Keratinocyte (primary cell): ENCODE results near the gene SMIM7. TPM values are rescaled to one million over a fixed set of nuclear protein-coding genes. Genes with fewer than 3 reads are reported as not detected.

ENCODE experiments used
- DNase-seq: peaks from one replicate; pipeline ENCODE4 v3.0.0-alpha.2; 2011; ENCODE audit warnings: low read depth, missing footprints, low spot score
- FAIRE-seq: peaks from 2 replicates; lab custom pipeline; 2011; peaks lifted over from hg19 to GRCh38; lab: Jason Lieb, UNC
- H2AFZ ChIP-seq: 2 replicates; pipeline ENCODE4 v1.6.0; 2012; ENCODE audit warnings: low read length, control low read depth, inconsistent platforms; ENCODE audit not compliant: control insufficient read depth
- H3K27ac ChIP-seq: 2 replicates; pipeline ENCODE4 v1.5.1; 2011; ENCODE audit warnings: low read length; ENCODE audit not compliant: control insufficient read depth, insufficient read depth
- H3K27me3 ChIP-seq: 3 replicates; pipeline ENCODE4 v1.6.0; 2011; ENCODE audit warnings: low read length; ENCODE audit not compliant: control insufficient read depth, insufficient read depth; ENCODE audit errors: extremely low read depth
- H3K36me3 ChIP-seq, 2 experiments: 2 replicates in 1 of 2; 3 replicates in 1 of 2; pipeline ENCODE4 v1.5.1; 2011; ENCODE audit warnings: low read length in 2 of 2, mild to moderate bottlenecking in 1 of 2; ENCODE audit not compliant: control insufficient read depth in 2 of 2, insufficient read depth in 2 of 2; ENCODE audit errors: extremely low read depth in 1 of 2
- H3K4me1 ChIP-seq: 3 replicates; pipeline ENCODE4 v1.5.1; 2011; ENCODE audit warnings: low read length; ENCODE audit not compliant: control insufficient read depth, insufficient read depth; ENCODE audit errors: extremely low read depth
- H3K4me2 ChIP-seq: 3 replicates; pipeline ENCODE4 v1.6.0; 2011; ENCODE audit warnings: low read depth, low read length; ENCODE audit not compliant: control insufficient read depth, insufficient read depth; ENCODE audit errors: extremely low read depth
- H3K4me3 ChIP-seq, 3 experiments: fragments of 200-600 bp in 1 of 3; sonication (generic) in 1 of 3; 2 replicates in 2 of 3; 3 replicates in 1 of 3; pipeline ENCODE4 v1.5.1; 2011 to 2016; ENCODE audit warnings: low read length in 3 of 3, mild to moderate bottlenecking in 3 of 3, control low read depth in 2 of 3, inconsistent platforms in 1 of 3, low read depth in 1 of 3, mixed read lengths in 1 of 3, mixed run types in 1 of 3, moderate library complexity in 1 of 3; ENCODE audit not compliant: control insufficient read depth in 2 of 3, insufficient read depth in 2 of 3; ENCODE audit errors: extremely low read depth in 1 of 3
- H3K79me2 ChIP-seq: 2 replicates; pipeline ENCODE4 v1.6.0; 2012; ENCODE audit warnings: low read length; ENCODE audit not compliant: control insufficient read depth, insufficient read depth
- H3K9ac ChIP-seq: 3 replicates; pipeline ENCODE4 v1.6.0; 2011; ENCODE audit warnings: low read length; ENCODE audit not compliant: control insufficient read depth, insufficient read depth; ENCODE audit errors: extremely low read depth
- H3K9me1 ChIP-seq: 3 replicates; pipeline ENCODE4 v1.6.0; 2011; ENCODE audit warnings: low read length; ENCODE audit not compliant: control insufficient read depth, insufficient read depth; ENCODE audit errors: extremely low read depth
- H3K9me3 ChIP-seq: 2 replicates; pipeline ENCODE4 v1.5.1; 2012; ENCODE audit warnings: low read depth, low read length; ENCODE audit not compliant: control insufficient read depth
- H4K20me1 ChIP-seq: 3 replicates; pipeline ENCODE4 v1.6.0; 2011; ENCODE audit warnings: low read length; ENCODE audit not compliant: control insufficient read depth, insufficient read depth; ENCODE audit errors: extremely low read depth
- EZH2 ChIP-seq: IDR thresholded peaks from one replicate; pipeline ENCODE4 v1.6.1; 2012; ENCODE audit warnings: inconsistent platforms, mild to moderate bottlenecking, low read length, moderate library complexity
- dilution Hi-C: fragments of 300-500 bp; cut with MboI; formaldehyde crosslinking; loops from one replicate; pipeline ENCODE4 v1.7.0; 2020; ENCODE audit warnings: low sequenced_read_pairs; ENCODE audit not compliant: extremely low pct_ligation_motif_present
- polyA plus RNA-seq, 5 experiments: library from polyadenylated mRNA; depleted of rRNA in 3 of 5; stranded (reverse) in 3 of 5; stranded (forward) in 1 of 5; unstranded in 1 of 5; fragments of >200 nt; gene quantifications; 1 replicate in 1 of 5; 2 replicates in 3 of 5; 3 replicates in 1 of 5; pipeline versions ENCODE4 v1.2.1 to v1.2.3, GENCODE V29; 2011 to 2012; ENCODE audit warnings: missing spikeins in 2 of 5, low read depth in 1 of 5, low replicate concordance in 1 of 5
- TF ChIP-seq, protein P1 (sequence below), 3 experiments: IDR thresholded peaks in 1 of 3; conservative IDR thresholded peaks in 1 of 3; optimal IDR thresholded peaks in 1 of 3; 2 replicates in 2 of 3; 3 replicates in 1 of 3; pipeline versions ENCODE3 to v1.5.1; 2011; ENCODE audit warnings: low read length in 3 of 3, mild to moderate bottlenecking in 3 of 3, moderate library complexity in 2 of 3, control low read depth in 1 of 3, inconsistent platforms in 1 of 3; ENCODE audit not compliant: insufficient read depth in 2 of 3; ENCODE audit errors: extremely low read depth in 1 of 3

SMIM7 gene
- polyA plus RNA-seq, 1 donor (not counting 4 experiments of a cell fraction or from before 2014, with no cell fraction given), result 79.1 TPM

DNA sequence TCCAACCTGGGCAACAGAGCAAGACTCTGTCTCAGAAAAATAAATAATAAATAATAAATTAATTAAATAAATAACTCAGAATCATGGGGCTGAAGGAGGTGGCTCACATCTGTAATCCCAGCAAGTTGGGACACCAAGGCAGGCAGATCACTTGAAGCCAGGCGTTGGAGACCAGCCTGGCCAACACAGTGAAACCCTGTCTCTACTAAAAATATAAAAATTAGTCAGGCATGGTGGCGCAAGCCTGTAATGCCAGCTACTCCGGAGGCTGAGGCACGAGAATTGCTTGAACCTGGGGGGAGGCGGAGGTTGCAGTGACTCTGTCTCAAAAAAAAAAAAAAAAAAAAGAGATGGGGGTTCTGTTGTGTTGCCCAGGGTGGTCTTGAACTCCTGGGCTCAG lies 8.2 kb upstream of the SMIM7 start:
- no peak overlapping the region for H2AFZ ChIP-seq
- no peak overlapping the region for H3K4me2 ChIP-seq
- no peak for TF ChIP-seq EZH2
- TF ChIP-seq, protein P1, sequence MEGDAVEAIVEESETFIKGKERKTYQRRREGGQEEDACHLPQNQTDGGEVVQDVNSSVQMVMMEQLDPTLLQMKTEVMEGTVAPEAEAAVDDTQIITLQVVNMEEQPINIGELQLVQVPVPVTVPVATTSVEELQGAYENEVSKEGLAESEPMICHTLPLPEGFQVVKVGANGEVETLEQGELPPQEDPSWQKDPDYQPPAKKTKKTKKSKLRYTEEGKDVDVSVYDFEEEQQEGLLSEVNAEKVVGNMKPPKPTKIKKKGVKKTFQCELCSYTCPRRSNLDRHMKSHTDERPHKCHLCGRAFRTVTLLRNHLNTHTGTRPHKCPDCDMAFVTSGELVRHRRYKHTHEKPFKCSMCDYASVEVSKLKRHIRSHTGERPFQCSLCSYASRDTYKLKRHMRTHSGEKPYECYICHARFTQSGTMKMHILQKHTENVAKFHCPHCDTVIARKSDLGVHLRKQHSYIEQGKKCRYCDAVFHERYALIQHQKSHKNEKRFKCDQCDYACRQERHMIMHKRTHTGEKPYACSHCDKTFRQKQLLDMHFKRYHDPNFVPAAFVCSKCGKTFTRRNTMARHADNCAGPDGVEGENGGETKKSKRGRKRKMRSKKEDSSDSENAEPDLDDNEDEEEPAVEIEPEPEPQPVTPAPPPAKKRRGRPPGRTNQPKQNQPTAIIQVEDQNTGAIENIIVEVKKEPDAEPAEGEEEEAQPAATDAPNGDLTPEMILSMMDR (optimal IDR thresholded peaks at IDR 0.05 in 1 of 3, IDR thresholded peaks at IDR 0.05 in 1 of 3, conservative IDR thresholded peaks at IDR 0.05 in 1 of 3; ENCODE audit: extremely low read depth in 1 of 3, insufficient read depth in 2 of 3, low read length in 3 of 3), result no peak
- FAIRE-seq (no peak), DNase-seq (no peak)
- H3K9me1 ChIP-seq, result no peaks in the 10 kb centered on the region
- dilution Hi-C loops, result no loop called here
- H3K9ac ChIP-seq, result no peak overlapping the region
- no peaks in the 10 kb centered on the region for H4K20me1 ChIP-seq
- no peak overlapping the region for H3K27ac ChIP-seq
- H3K79me2 ChIP-seq, result no peaks in the 10 kb centered on the region
- no peaks in the 10 kb centered on the region for H3K36me3 ChIP-seq
- no peaks in the 10 kb centered on the region for H3K9me3 ChIP-seq
- H3K4me1 ChIP-seq, result no peaks in the 10 kb centered on the region
- H3K4me3 ChIP-seq, result no peak overlapping the region
- no peaks in the 10 kb centered on the region for H3K27me3 ChIP-seq

GRCh38 chr19:16661480-16662034 lies 1.6 kb upstream of the SMIM7 start:
- no peak for DNase-seq
- Histone ChIP-seq H3K27ac (no peak overlapping the region), H3K4me2 (peak overlapping the region; percentile 97), H3K9me3 (no peaks in the 10 kb centered on the region), H3K9me1 (no peaks in the 10 kb centered on the region), H2AFZ (peak overlapping the region; percentile 60), H4K20me1 (peaks cover 5% of the 10 kb centered on the region), H3K27me3 (peaks cover 5% of the 10 kb centered on the region), H3K79me2 (peaks cover 29% of the 10 kb centered on the region), H3K4me1 (peaks cover 10% of the 10 kb centered on the region), H3K36me3 (peaks cover 6 to 12% of the 10 kb centered on the region in 2 experiments), H3K4me3 (peak overlapping the region; percentile 65 to 100 (median 90)), H3K9ac (peak overlapping the region; percentile 93)
- TF ChIP-seq EZH2, result no peak
- TF ChIP-seq, protein P1 (optimal IDR thresholded peaks at IDR 0.05 in 1 of 3, IDR thresholded peaks at IDR 0.05 in 1 of 3, conservative IDR thresholded peaks at IDR 0.05 in 1 of 3; ENCODE audit: extremely low read depth in 1 of 3, insufficient read depth in 2 of 3, low read length in 3 of 3), result no peak
- no peak for FAIRE-seq
- dilution Hi-C loops, result no loop called here
